Ishikawa (cell line): ENCODE results near the gene DNAAF9.
A peak's percentile ranks its signal among the peaks of the same experiment; 100 is the strongest.

Source experiments
- CEBPB ChIP-seq: IDR thresholded peaks from 2 replicates; pipeline ENCODE4 v1.6.1; 2012
- CREB1 ChIP-seq: IDR thresholded peaks from 2 replicates; pipeline ENCODE4 v1.6.1; 2012; ENCODE audit warnings: low read depth
- EGR1 ChIP-seq: IDR thresholded peaks from 2 replicates; pipeline ENCODE4 v1.6.1; 2012
- EP300 ChIP-seq: IDR thresholded peaks from 2 replicates; pipeline ENCODE4 v1.6.1; 2012; ENCODE audit warnings: borderline replicate concordance
- FOXM1 ChIP-seq: IDR thresholded peaks from 2 replicates; pipeline ENCODE4 v1.6.1; 2012; ENCODE audit warnings: low read depth, borderline replicate concordance
- NFIC ChIP-seq: IDR thresholded peaks from 2 replicates; pipeline ENCODE4 v1.6.1; 2012
- RAD21 ChIP-seq: IDR thresholded peaks from 2 replicates; pipeline ENCODE4 v1.6.1; 2012; ENCODE audit warnings: low read depth
- TAF1 ChIP-seq: IDR thresholded peaks from 2 replicates; pipeline ENCODE4 v1.6.1; 2012; ENCODE audit warnings: low read depth, mild to moderate bottlenecking
- TCF12 ChIP-seq: IDR thresholded peaks from 2 replicates; pipeline ENCODE4 v1.6.1; 2012; ENCODE audit warnings: low read depth
- TEAD4 ChIP-seq: IDR thresholded peaks from 2 replicates; pipeline ENCODE4 v1.6.1; 2012
- YY1 ChIP-seq: IDR thresholded peaks from 2 replicates; pipeline ENCODE4 v1.6.1; 2012; ENCODE audit warnings: low read depth
- ZBTB7A ChIP-seq: IDR thresholded peaks from 2 replicates; pipeline ENCODE4 v1.6.1; 2012; ENCODE audit warnings: low read depth
- TF ChIP-seq, protein P1 (sequence below): IDR thresholded peaks from 2 replicates; pipeline ENCODE4 v1.6.1; 2012
- TF ChIP-seq, protein P2 (sequence below): IDR thresholded peaks from 2 replicates; pipeline ENCODE4 v1.6.1; 2012; ENCODE audit warnings: low read depth, mild to moderate bottlenecking
- TF ChIP-seq, protein P3 (sequence below): IDR thresholded peaks from 2 replicates; pipeline ENCODE4 v1.6.1; 2012

Gene DNAAF9

DNA sequence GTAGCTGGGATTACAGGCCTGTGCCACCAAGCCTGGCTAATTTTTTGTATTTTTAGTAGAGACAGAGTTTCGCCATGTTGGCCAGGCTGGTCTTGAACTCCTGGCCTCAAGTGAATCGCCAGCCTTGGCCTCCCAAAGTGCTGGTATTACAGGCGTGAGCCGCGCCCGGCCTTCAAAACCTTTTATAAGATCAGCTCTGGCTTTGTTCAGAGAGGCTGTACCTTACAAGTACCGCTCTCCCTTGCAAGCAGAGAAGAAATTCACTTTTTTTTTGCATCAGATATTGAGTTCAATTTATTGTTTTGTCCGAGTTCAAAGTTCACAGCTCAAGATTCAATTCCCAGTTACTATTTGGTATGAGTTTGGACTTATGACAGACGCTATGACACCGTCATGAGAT lies 1.9 kb upstream of the DNAAF9 start:
- TF ChIP-seq, protein P1, sequence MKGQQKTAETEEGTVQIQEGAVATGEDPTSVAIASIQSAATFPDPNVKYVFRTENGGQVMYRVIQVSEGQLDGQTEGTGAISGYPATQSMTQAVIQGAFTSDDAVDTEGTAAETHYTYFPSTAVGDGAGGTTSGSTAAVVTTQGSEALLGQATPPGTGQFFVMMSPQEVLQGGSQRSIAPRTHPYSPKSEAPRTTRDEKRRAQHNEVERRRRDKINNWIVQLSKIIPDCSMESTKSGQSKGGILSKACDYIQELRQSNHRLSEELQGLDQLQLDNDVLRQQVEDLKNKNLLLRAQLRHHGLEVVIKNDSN: no peak
- TF ChIP-seq CEBPB: no peak
- TF ChIP-seq CREB1: no peak
- TF ChIP-seq YY1: no peak
- no peak for TF ChIP-seq EGR1
- TF ChIP-seq, protein P2, sequence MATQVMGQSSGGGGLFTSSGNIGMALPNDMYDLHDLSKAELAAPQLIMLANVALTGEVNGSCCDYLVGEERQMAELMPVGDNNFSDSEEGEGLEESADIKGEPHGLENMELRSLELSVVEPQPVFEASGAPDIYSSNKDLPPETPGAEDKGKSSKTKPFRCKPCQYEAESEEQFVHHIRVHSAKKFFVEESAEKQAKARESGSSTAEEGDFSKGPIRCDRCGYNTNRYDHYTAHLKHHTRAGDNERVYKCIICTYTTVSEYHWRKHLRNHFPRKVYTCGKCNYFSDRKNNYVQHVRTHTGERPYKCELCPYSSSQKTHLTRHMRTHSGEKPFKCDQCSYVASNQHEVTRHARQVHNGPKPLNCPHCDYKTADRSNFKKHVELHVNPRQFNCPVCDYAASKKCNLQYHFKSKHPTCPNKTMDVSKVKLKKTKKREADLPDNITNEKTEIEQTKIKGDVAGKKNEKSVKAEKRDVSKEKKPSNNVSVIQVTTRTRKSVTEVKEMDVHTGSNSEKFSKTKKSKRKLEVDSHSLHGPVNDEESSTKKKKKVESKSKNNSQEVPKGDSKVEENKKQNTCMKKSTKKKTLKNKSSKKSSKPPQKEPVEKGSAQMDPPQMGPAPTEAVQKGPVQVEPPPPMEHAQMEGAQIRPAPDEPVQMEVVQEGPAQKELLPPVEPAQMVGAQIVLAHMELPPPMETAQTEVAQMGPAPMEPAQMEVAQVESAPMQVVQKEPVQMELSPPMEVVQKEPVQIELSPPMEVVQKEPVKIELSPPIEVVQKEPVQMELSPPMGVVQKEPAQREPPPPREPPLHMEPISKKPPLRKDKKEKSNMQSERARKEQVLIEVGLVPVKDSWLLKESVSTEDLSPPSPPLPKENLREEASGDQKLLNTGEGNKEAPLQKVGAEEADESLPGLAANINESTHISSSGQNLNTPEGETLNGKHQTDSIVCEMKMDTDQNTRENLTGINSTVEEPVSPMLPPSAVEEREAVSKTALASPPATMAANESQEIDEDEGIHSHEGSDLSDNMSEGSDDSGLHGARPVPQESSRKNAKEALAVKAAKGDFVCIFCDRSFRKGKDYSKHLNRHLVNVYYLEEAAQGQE: no peak
- no peak for TF ChIP-seq RAD21
- TF ChIP-seq EP300: no peak
- TF ChIP-seq TAF1: no peak
- no peak for TF ChIP-seq TEAD4
- TF ChIP-seq FOXM1: no peak
- TF ChIP-seq TCF12: no peak
- no peak for TF ChIP-seq ZBTB7A
- no peak for TF ChIP-seq NFIC
- TF ChIP-seq, protein P3, sequence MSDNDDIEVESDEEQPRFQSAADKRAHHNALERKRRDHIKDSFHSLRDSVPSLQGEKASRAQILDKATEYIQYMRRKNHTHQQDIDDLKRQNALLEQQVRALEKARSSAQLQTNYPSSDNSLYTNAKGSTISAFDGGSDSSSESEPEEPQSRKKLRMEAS: no peak

DNA sequence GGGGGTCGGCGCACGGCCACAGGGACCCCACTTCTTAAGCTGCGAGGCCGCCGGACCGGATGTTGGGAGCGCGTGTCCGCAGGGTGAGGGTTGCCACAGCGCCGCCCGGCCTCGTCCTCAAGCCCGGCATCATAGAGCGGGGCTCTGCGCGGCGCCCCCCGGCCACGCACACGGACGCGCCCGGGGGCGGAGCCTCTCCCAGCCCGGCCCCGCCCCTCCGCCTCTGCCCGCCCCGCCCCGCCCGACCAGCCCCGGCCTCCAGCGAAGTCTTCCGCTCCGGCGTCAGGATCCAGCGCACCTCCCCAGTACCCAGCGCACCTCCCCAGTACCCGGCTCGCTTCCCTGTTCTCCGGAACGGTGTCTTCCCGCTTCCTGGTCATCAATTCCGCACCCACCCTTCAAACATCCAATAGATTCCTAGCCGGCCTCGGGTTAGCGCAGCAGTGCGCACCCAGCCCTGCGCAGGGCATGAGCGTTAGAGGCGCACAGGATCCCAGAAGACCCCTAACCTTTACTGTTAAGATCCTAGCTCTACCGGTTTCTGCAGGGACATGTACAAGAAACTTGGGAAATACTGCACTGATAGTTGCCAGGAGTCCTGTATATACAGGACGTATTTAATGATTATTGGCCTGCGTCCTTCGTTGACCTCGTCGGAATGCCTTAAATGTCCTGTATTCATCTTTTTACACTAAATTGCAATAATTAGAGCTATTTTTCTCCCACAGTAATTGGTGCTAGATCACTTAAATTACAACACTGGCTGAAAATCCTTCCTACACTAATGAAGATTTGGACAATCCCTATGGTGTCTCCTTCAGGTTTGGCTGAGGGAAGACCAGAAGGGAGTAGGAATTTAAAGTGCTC lies 535 bp upstream of the DNAAF9 start:
- TF ChIP-seq, protein P3: peak; percentile 43; the same call in 1 of the 2 replicates
- TF ChIP-seq ZBTB7A: peak; percentile 93
- peak; percentile 42; the same call in 1 of the 2 replicates for TF ChIP-seq TAF1
- TF ChIP-seq, protein P1: no peak
- TF ChIP-seq, protein P2: no peak

DNA sequence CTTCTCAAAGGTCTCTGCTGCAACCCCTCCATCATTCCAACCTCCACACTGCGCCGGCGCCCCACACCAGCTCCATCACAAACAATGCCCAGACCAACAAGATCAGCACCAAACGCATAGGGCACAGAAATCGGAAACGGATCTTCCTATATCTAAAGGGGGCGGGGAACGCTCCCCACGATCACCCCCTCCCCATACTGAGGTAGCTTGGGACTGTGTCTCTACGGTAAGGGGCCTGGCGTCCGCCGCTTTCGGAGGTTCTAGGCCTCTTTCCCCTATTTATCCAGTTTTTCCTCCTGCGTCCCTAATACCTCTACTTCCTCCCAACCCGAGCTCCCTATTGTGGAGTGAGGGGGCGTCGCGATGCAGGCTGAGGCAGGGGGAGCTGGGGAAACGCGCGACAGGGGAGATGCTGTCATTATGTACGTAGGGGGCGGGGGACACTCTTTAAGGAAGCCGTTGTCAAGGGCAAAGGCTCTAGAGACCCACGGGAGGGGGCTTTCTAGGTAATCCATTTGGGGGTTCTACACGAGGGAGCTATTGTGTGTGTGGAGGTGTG lies 909 bp downstream of the DNAAF9 start:
- TF ChIP-seq, protein P2: no peak
- TF ChIP-seq NFIC (no peak), EP300 (no peak), TAF1 (no peak), TEAD4 (no peak), YY1 (no peak), TCF12 (no peak)
- TF ChIP-seq, protein P1: no peak
